Astrocyte (in vitro differentiated cells and primary cell): ENCODE results near the gene ZNF407.

ENCODE experiments used
- CTCF ChIP-seq: IDR thresholded peaks from 2 replicates; pipeline ENCODE4 v1.5.1; 2011; ENCODE audit warnings: low read depth, mild to moderate bottlenecking, inconsistent platforms, low read length, moderate library complexity; ENCODE audit not compliant: insufficient read depth
- EZH2 ChIP-seq: IDR thresholded peaks from 2 replicates; pipeline ENCODE4 v1.6.1; 2012; ENCODE audit warnings: mild to moderate bottlenecking, low read length, inconsistent platforms; ENCODE audit not compliant: insufficient read depth

GRCh38 chr18:75083131-75083530 is 485.5 kb downstream of the ZNF407 start:
- no peak for TF ChIP-seq CTCF
- TF ChIP-seq EZH2: no peak
